HCT116 (cell line): ENCODE data around the gene XAGE1B. TPM values are rescaled to one million over a fixed set of nuclear protein-coding genes. Genes with fewer than 3 reads are reported as not detected.
"Not testable (repeated sequence)": the region's sequence is repeated elsewhere in the genome, so short reads cannot be mapped to it uniquely, and the experiment has no call there.

Source experiments
- ATAC-seq: fragments of 200-7000 bp; cut with Tn5 transposase; 2 replicates; pipeline ENCODE4 v1.9.1; 2020; ENCODE audit warnings: mild to moderate bottlenecking, moderate library complexity
- BruUV-seq: library from RNA; stranded (reverse); fragments of 400-500 nt; replicated peaks from 2 replicates; lab custom pipeline; 2021; lab: Mats Ljungman, UMichigan
- CTCF ChIA-PET: fragments of 300-600 bp; sonication (Branson Sonifier 250); formaldehyde crosslinking; loops from one replicate; lab custom pipeline; 2021; ENCODE audit warnings: antibody characterized with exemption; lab: Charles Lee
- POLR2A ChIA-PET: fragments of 300-600, 350-600 bp; sonication (Branson Sonifier 250); formaldehyde crosslinking; loops from one replicate; lab custom pipeline; 2021; ENCODE audit warnings: antibody characterized with exemption; lab: Charles Lee
- RAD21 ChIA-PET, 2 experiments: fragments of 300-600 bp; sonication (Branson Sonifier 250); formaldehyde crosslinking; loops; one replicate each; lab custom pipeline; 2023; ENCODE audit warnings: low total read pairs in 2 of 2; ENCODE audit not compliant: uncharacterized antibody in 2 of 2, unreplicated experiment in 2 of 2, low non-redundant PET in 1 of 2; lab: Charles Lee
- DNase-seq: peaks from one replicate; pipeline ENCODE4 v3.0.0-alpha.2; 2010; ENCODE audit warnings: low read depth, low spot score
- H2AFZ ChIP-seq: fragments of 200-600 bp; shearing (Covaris generic), sonication (generic); 2 replicates; pipeline ENCODE4 v1.6.1; 2017; ENCODE audit warnings: low read depth, mixed run types, mixed read lengths, antibody characterized with exemption, low read length; ENCODE audit not compliant: poor library complexity, severe bottlenecking
- H3K27ac ChIP-seq: 2 replicates; pipeline ENCODE4 v1.5.1; 2012; ENCODE audit warnings: low read depth, low read length
- H3K27me3 ChIP-seq: fragments of 200-600 bp; sonication (generic); 2 replicates; pipeline ENCODE4 v1.6.1; 2016; ENCODE audit warnings: mixed run types, low read length, mixed read lengths; ENCODE audit not compliant: insufficient read depth
- H3K36me3 ChIP-seq, 2 experiments: fragments of 200-500 bp in 1 of 2; fragments of 200-600 bp in 1 of 2; sonication (Bioruptor generic) in 1 of 2; sonication (generic) in 1 of 2; 2 replicates each; pipeline versions ENCODE4 v1.5.1 to v1.6.1; 2014 to 2016; ENCODE audit warnings: low read length in 2 of 2, inconsistent platforms in 1 of 2, mixed read lengths in 1 of 2, mixed run types in 1 of 2; ENCODE audit not compliant: insufficient read depth in 2 of 2, control insufficient read depth in 1 of 2
- H3K4me1 ChIP-seq, 2 experiments: fragments of 200-600 bp in 1 of 2; sonication (generic) in 1 of 2; 2 replicates each; pipeline versions ENCODE4 v1.5.1 to v1.6.1; 2012 to 2017; ENCODE audit warnings: low read length in 2 of 2, inconsistent platforms in 1 of 2, mild to moderate bottlenecking in 1 of 2, mixed read lengths in 1 of 2, mixed run types in 1 of 2, moderate library complexity in 1 of 2; ENCODE audit not compliant: insufficient read depth in 2 of 2, control insufficient read depth in 1 of 2
- H3K4me2 ChIP-seq: fragments of 200-600 bp; sonication (generic); 2 replicates; pipeline ENCODE4 v1.6.1; 2017; ENCODE audit warnings: mixed run types, low read length, mixed read lengths
- H3K4me3 ChIP-seq, 2 experiments: fragments of 200-600 bp in 1 of 2; sonication (generic) in 1 of 2; replicated peaks in 1 of 2; 2 replicates each; pipeline ENCODE4 v1.5.1; 2011 to 2016; ENCODE audit warnings: low read length in 2 of 2, control low read depth in 1 of 2, low read depth in 1 of 2, mild to moderate bottlenecking in 1 of 2, mixed read lengths in 1 of 2, mixed run types in 1 of 2
- H3K79me2 ChIP-seq: fragments of 200-600 bp; sonication (generic); 2 replicates; pipeline ENCODE4 v1.6.1; 2017; ENCODE audit warnings: mild to moderate bottlenecking, mixed run types, low read length, moderate library complexity, mixed read lengths; ENCODE audit not compliant: insufficient read depth
- H3K9ac ChIP-seq: fragments of 200-600 bp; sonication (generic); 2 replicates; pipeline ENCODE4 v1.6.1; 2016; ENCODE audit warnings: low read length, mixed read lengths
- H3K9me2 ChIP-seq: fragments of 200-600 bp; sonication (generic), shearing (Covaris generic); 2 replicates; pipeline ENCODE4 v1.6.1; 2017; ENCODE audit warnings: mixed run types, mild to moderate bottlenecking, moderate library complexity; ENCODE audit not compliant: insufficient read depth
- H3K9me3 ChIP-seq, 2 experiments: fragments of 200-500 bp in 1 of 2; fragments of 200-600 bp in 1 of 2; sonication (Bioruptor generic) in 1 of 2; sonication (generic) in 1 of 2; 2 replicates each; pipeline ENCODE4 v1.6.1; 2014 to 2017; ENCODE audit warnings: low read length in 2 of 2, mixed read lengths in 2 of 2, inconsistent platforms in 1 of 2, low read depth in 1 of 2, mild to moderate bottlenecking in 1 of 2, mixed run types in 1 of 2, moderate library complexity in 1 of 2; ENCODE audit not compliant: control insufficient read depth in 1 of 2, insufficient read depth in 1 of 2
- H4K20me1 ChIP-seq: fragments of 200-600 bp; sonication (generic), shearing (Covaris generic); 2 replicates; pipeline ENCODE4 v1.6.1; 2017; ENCODE audit warnings: mixed run types, mild to moderate bottlenecking, moderate library complexity; ENCODE audit not compliant: insufficient read depth
- ATF3 ChIP-seq: IDR thresholded peaks from 2 replicates; pipeline ENCODE4 v1.6.1; 2012
- ELF1 ChIP-seq: IDR thresholded peaks from 2 replicates; pipeline ENCODE4 v1.6.1; 2012; ENCODE audit warnings: low read depth, borderline replicate concordance
- EZH2 ChIP-seq: fragments of 200-600 bp; sonication (generic); IDR thresholded peaks from 2 replicates; pipeline ENCODE4 v1.6.1; 2017; ENCODE audit warnings: antibody characterized with exemption, mixed run types
- EZH2phosphoT487 ChIP-seq: fragments of 200-600 bp; IDR thresholded peaks from 2 replicates; pipeline ENCODE4 v1.6.1; 2018; ENCODE audit warnings: antibody characterized with exemption, borderline replicate concordance
- JUND ChIP-seq: IDR thresholded peaks from 2 replicates; pipeline ENCODE4 v1.6.1; 2012
- POLR2A ChIP-seq: IDR thresholded peaks from 2 replicates; pipeline ENCODE4 v1.7.0; 2011; ENCODE audit warnings: borderline replicate concordance; ENCODE audit not compliant: insufficient read depth, insufficient read length; ENCODE audit errors: extremely low read depth
- REST ChIP-seq: IDR thresholded peaks from 2 replicates; pipeline ENCODE4 v1.6.1; 2012; ENCODE audit warnings: low read depth
- SP1 ChIP-seq: IDR thresholded peaks from 2 replicates; pipeline ENCODE4 v1.6.1; 2012; ENCODE audit warnings: low read depth
- TCF7L2 ChIP-seq: IDR thresholded peaks from 2 replicates; pipeline ENCODE4 v1.7.0; 2011; ENCODE audit warnings: borderline replicate concordance, inconsistent platforms; ENCODE audit not compliant: insufficient read depth, insufficient read length; ENCODE audit errors: extremely low read depth
- YY1 ChIP-seq: IDR thresholded peaks from 2 replicates; pipeline ENCODE4 v1.6.1; 2011; ENCODE audit warnings: low read length, low read depth, moderate library complexity, mild to moderate bottlenecking; ENCODE audit not compliant: insufficient replicate concordance; ENCODE audit errors: extremely low read depth
- intact Hi-C: fragments of 100-400 bp; cut with micrococcal nuclease; formaldehyde crosslinking; loops from 2 replicates; pipeline ENCODE4 v1.10.0; 2022
- total RNA-seq: library from RNA; stranded (reverse); gene quantifications from one replicate; pipeline ENCODE4 v1.2.1, GENCODE V29; 2021; ENCODE audit not compliant: unreplicated experiment
- TF ChIP-seq, protein P1 (sequence below): IDR thresholded peaks from 2 replicates; pipeline ENCODE4 v1.6.1; 2012
- TF ChIP-seq, protein P2 (sequence below): IDR thresholded peaks from 2 replicates; pipeline ENCODE4 v1.6.1; 2011; ENCODE audit warnings: mild to moderate bottlenecking, low read length, moderate library complexity; ENCODE audit not compliant: insufficient replicate concordance; ENCODE audit errors: extremely low read depth

Gene XAGE1B
- total RNA-seq, 1 experiment from 2014 or later: not detected

- H3K36me3 ChIP-seq, DNase-seq, H3K4me3 ChIP-seq, H3K27ac ChIP-seq, H3K9me2 ChIP-seq, H3K4me2 ChIP-seq, H3K9me3 ChIP-seq, ATAC-seq, intact Hi-C loops, POLR2A ChIA-PET, H4K20me1 ChIP-seq, BruUV-seq, H3K9ac ChIP-seq, RAD21 ChIA-PET, H3K4me1 ChIP-seq, H3K79me2 ChIP-seq, H3K27me3 ChIP-seq, CTCF ChIA-PET, H2AFZ ChIP-seq: not testable (repeated sequence)
Measured at GRCh38 chrX:52548769-52549168, 31.9 kb upstream of the XAGE1B start.

DNA sequence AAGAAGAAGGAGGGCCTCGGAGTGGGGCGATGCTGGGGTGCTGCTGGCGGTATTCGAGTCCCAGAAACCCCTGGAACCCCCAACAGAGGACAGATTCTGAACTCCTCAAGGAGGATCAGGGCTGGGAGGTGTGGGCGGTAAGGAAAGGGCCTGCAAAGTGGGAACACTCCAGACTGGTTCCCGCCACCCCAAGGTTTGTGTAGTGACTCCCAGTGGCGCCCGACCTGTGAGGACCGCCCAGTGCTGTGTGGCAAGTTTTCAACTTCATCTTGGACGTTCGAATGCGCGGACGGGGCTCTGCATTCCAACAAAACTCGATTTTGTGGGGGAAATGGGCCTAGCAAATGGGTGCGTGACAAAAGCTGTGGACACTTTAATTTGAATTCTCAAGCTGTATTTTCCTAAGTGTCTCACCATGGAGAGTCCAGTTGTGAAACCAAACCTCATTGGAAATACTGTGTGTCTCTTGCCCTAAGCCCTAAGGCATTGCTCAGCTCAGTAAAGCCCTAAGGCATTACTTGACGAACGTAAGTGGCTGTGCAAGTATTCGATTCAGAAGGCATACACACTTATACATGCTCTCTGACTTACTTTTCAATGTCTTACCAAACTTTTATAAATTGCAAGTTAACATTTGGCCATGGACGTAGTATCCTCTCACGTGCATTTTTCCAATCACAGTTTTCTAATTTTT lies 27.4 kb upstream of the XAGE1B start:
- Histone ChIP-seq H3K4me2 (no peak overlapping the region), H3K27me3 (peaks cover 4% of the 10 kb centered on the region; the same call in 1 of the 2 replicates), H3K4me3 (no peak overlapping the region), H3K27ac (no peak overlapping the region), H3K79me2 (no peaks in the 10 kb centered on the region), H3K9me2 (no peaks in the 10 kb centered on the region), H3K4me1 (no peaks in the 10 kb centered on the region), H3K9me3 (no peaks in the 10 kb centered on the region), H2AFZ (no peak overlapping the region), H3K9ac (no peak overlapping the region), H3K36me3 (no peaks in the 10 kb centered on the region), H4K20me1 (no peaks in the 10 kb centered on the region)
- DNase-seq (no peak), ATAC-seq (no peak)
- ChIA-PET RAD21 (no interaction called here), POLR2A (no interaction called here), CTCF (no interaction called here)
- intact Hi-C loops: no loop called here
- BruUV-seq: no TSS peak
- no peak for TF ChIP-seq SP1
- TF ChIP-seq, protein P1, sequence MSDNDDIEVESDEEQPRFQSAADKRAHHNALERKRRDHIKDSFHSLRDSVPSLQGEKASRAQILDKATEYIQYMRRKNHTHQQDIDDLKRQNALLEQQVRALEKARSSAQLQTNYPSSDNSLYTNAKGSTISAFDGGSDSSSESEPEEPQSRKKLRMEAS: no peak
- no peak for TF ChIP-seq REST
- no peak for TF ChIP-seq EZH2phosphoT487
- no peak for TF ChIP-seq POLR2A
- TF ChIP-seq TCF7L2: no peak
- no peak for TF ChIP-seq ATF3
- TF ChIP-seq EZH2: no peak
- TF ChIP-seq, protein P2, sequence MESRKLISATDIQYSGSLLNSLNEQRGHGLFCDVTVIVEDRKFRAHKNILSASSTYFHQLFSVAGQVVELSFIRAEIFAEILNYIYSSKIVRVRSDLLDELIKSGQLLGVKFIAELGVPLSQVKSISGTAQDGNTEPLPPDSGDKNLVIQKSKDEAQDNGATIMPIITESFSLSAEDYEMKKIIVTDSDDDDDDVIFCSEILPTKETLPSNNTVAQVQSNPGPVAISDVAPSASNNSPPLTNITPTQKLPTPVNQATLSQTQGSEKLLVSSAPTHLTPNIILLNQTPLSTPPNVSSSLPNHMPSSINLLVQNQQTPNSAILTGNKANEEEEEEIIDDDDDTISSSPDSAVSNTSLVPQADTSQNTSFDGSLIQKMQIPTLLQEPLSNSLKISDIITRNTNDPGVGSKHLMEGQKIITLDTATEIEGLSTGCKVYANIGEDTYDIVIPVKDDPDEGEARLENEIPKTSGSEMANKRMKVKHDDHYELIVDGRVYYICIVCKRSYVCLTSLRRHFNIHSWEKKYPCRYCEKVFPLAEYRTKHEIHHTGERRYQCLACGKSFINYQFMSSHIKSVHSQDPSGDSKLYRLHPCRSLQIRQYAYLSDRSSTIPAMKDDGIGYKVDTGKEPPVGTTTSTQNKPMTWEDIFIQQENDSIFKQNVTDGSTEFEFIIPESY: no peak
- no peak for TF ChIP-seq JUND
- no peak for TF ChIP-seq YY1
- TF ChIP-seq ELF1: no peak
